Neural cell (in vitro differentiated cells): ENCODE measurements around the gene PDZRN3.

Experiments used
- CTCF ChIP-seq: fragments of 450-650 bp; IDR thresholded peaks from 2 replicates; pipeline ENCODE4 v1.5.1; 2014; ENCODE audit warnings: antibody characterized with exemption, mild to moderate bottlenecking, moderate library complexity; ENCODE audit not compliant: poor library complexity, severe bottlenecking
- EP300 ChIP-seq: fragments of 450-650 bp; conservative IDR thresholded peaks from 2 replicates; pipeline ENCODE4 v1.6.1; 2014; ENCODE audit warnings: antibody characterized with exemption, mild to moderate bottlenecking, moderate library complexity; ENCODE audit not compliant: poor library complexity, severe bottlenecking
- EZH2 ChIP-seq: fragments of 200-600, 300-800 bp; shearing (Covaris generic), sonication (generic); IDR thresholded peaks from 2 replicates; pipeline ENCODE4 v1.6.1; 2014; ENCODE audit warnings: antibody characterized with exemption, low read length, borderline replicate concordance, mild to moderate bottlenecking; ENCODE audit not compliant: insufficient read depth, poor library complexity, severe bottlenecking
- MXI1 ChIP-seq: fragments of 450-650 bp; conservative IDR thresholded peaks from 2 replicates; pipeline ENCODE4 v1.6.1; 2014; ENCODE audit warnings: antibody characterized with exemption, mild to moderate bottlenecking; ENCODE audit not compliant: poor library complexity, severe bottlenecking
- RAD21 ChIP-seq: fragments of 450-650 bp; conservative IDR thresholded peaks from 2 replicates; pipeline ENCODE4 v1.6.1; 2014; ENCODE audit warnings: antibody characterized with exemption, mild to moderate bottlenecking, moderate library complexity

- TF ChIP-seq EP300 (no peak), EZH2 (no peak), CTCF (no peak), MXI1 (no peak), RAD21 (no peak)
Observed at GRCh38 chr3:73573204-73573603, 51.5 kb downstream of the PDZRN3 start.
